ENCODE data around the gene NDUFAF8. TPM values are rescaled to one million over a fixed set of nuclear protein-coding genes. Genes with fewer than 3 reads are reported as not detected.

NDUFAF8 gene
- total RNA-seq, 1 donor from 2014 or later, result 58.1 TPM

DNA sequence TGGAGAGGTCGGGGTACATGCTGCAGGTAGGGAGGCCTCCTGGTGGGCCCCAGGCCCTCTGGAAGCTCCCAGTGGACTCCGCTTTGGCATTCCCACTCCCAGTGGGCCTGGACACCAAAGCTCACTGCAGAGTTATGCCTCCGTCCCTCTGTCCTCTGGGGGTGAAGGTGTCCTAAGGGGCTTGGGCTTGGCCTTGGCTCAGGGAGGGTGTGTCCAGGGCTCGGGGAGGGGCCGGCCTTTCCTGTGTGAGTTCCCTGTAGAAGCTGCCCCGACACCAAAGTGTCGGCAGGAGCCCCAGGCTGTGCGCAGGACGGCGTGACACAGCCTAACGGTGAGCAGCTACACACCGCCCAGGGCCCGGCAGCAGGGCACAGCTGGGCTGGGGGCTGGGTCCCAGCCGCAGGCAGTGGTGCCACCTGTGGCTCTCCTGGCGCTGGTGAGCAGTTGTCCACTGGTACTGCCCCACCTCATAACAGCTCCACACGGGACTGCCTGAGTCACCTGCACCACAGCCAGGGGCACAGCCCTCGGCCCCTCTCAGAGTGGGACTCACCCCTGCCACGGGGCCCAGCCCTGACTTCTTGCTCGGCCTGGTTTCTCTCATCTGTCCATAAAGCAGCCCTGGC lies 6.4 kb upstream of the NDUFAF8 start:
- DNase-seq (ENCODE audit: low spot score), result no peak
- Mint-ChIP-seq H3K36me3 (ENCODE audit: low read depth) (peaks cover 26% of the 10 kb centered on the region), H3K4me3 (ENCODE audit: low read depth) (no peak overlapping the region), H3K27ac (no peak overlapping the region), H3K4me1 (ENCODE audit: low read depth) (peaks cover 10% of the 10 kb centered on the region), H3K9me3 (no peaks in the 10 kb centered on the region), H3K27me3 (ENCODE audit: low read depth) (no peaks in the 10 kb centered on the region)
- intact Hi-C loops (cut with micrococcal nuclease), result no loop called here

DNA sequence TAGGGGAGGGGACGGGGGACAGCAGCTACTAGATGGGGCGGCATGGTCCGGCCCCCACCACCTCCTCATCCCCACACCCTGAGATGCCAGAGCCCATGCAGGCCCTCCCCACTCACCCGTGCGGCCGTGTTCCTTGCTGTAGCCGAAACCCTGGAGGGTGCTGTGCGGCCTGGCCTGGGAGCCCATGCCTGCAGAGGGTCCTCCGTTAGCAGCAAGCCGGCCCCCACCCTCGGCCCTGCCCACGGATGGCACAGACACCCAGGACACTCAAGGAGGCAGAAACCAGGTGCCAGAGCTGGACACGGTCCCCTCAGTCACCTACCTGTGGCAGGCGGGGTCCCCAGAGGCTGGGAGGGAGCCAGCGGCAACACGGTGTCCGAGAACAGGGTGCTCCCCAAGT lies 5.8 kb upstream of the NDUFAF8 start:
- H3K27me3 Mint-ChIP-seq (ENCODE audit: low read depth), result no peaks in the 10 kb centered on the region

DNA sequence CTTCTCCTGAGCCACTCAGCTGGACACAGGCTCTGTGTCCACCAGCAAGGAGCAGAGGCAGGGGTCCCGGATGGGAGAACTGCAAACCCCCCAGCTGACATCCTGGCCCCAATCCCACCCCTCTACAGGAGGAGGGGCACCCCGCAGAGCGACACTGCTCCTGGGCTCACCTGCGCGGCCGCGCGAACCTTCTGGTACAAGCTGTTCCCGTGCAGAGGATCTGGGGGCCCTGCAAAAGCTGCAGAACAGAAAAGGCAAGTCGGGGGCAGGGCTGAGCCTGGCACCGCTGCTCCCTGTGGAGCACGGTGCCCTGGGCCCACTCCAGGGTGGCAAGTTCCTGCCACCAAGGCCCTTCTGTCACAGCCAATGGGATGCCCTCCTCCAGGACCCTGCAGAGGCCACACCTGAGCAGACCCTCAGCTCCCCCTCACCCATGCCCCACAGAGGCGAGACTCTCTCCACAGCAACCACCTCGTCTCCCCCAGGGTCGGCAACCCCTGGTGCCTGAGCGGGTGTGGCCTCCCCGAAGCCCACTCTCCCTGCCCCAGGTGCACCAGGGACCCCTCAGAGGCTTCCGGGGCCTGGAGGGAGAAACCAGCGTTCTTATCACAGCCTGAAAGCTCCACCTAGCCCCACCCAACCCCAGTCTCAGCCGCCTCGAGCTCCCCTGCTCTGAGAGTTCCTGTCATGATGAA lies 5.2 kb upstream of the NDUFAF8 start:
- H3K4me1 Mint-ChIP-seq (ENCODE audit: low read depth), result peaks cover 8% of the 10 kb centered on the region
- H3K27ac Mint-ChIP-seq, result no peak overlapping the region
- no peaks in the 10 kb centered on the region for H3K9me3 Mint-ChIP-seq
- H3K4me3 Mint-ChIP-seq (ENCODE audit: low read depth), result no peak overlapping the region
- H3K27me3 Mint-ChIP-seq (ENCODE audit: low read depth), result no peaks in the 10 kb centered on the region
- peaks cover 19% of the 10 kb centered on the region for H3K36me3 Mint-ChIP-seq (ENCODE audit: low read depth)
- no peak for DNase-seq (ENCODE audit: low spot score)
- intact Hi-C loops (cut with micrococcal nuclease), result no loop called here

More for the DNA sequence above, 5.8 kb upstream of the NDUFAF8 start:
- peaks cover 8% of the 10 kb centered on the region for H3K4me1 Mint-ChIP-seq (ENCODE audit: low read depth)
- DNase-seq (ENCODE audit: low spot score), result no peak
- peaks cover 20% of the 10 kb centered on the region for H3K36me3 Mint-ChIP-seq (ENCODE audit: low read depth)
- intact Hi-C loops (cut with micrococcal nuclease), result no loop called here
- no peak overlapping the region for H3K27ac Mint-ChIP-seq
- H3K4me3 Mint-ChIP-seq (ENCODE audit: low read depth), result no peak overlapping the region
- H3K9me3 Mint-ChIP-seq, result no peaks in the 10 kb centered on the region

DNA sequence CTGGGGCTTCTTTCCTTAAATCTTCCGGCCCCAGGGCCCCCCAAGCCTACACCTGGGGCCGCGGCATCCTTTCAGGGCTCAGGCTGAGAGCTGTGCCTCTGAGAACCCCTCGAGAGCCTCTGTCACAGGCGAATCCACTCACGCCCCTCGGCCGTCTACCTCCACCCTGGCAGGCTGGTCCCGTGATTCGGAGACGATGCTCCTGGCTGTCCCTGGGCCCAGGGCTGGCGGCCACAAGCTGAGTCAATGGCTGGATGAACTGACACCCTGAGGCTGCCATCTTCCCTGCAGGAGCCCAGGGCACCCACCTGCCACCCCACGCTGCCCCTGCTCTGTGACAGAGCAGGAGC lies 4.6 kb upstream of the NDUFAF8 start:
- intact Hi-C loops (cut with micrococcal nuclease), result no loop called here
- DNase-seq (ENCODE audit: low spot score), result no peak
- Mint-ChIP-seq H3K36me3 (ENCODE audit: low read depth) (peaks cover 19% of the 10 kb centered on the region), H3K27me3 (ENCODE audit: low read depth) (no peaks in the 10 kb centered on the region), H3K4me1 (ENCODE audit: low read depth) (peaks cover 8% of the 10 kb centered on the region), H3K27ac (no peak overlapping the region), H3K4me3 (ENCODE audit: low read depth) (no peak overlapping the region), H3K9me3 (no peaks in the 10 kb centered on the region)

DNA sequence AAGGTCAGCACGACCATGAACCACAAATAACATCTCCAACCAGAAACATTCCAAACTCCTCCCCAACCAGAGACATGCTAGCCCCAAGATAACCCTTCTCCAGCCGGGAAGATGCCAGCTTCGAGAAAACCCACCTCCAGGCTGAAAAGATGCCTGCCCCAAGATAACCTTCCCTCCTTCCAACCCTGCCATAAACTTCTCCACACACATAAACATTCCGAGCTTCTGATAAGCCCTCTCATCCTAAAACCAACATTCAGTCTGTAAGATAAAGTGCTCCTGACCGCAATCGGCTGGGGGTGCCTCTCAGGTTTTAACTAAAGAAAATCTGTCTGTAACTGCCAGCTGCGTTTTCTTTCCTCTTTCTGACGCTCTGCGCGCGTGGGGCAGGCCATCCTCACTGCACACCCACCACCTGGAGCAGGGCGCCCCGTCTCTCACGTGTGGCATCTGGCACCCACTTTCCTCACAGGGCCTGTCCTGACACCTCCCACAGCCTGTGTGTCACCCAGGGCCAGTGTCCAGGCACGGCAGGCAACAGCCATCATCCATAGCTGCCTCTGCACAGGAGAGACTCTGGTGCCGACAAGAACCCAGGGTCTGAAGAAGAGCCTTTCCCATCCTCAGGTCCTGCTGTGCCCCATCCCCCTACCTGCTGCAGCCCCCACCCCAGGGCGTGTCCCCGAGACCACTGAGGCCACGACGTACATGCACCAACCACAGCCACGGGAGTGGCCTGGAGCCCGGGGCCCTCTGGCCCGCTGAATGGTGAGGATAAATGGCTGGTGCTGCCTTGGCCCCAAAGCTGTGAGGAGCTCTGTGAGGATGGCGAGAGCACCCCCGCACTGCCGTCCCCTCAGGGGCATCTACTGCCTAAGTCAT lies 3.9 kb upstream of the NDUFAF8 start:
- Mint-ChIP-seq H3K27me3 (ENCODE audit: low read depth) (no peaks in the 10 kb centered on the region), H3K27ac (no peak overlapping the region), H3K36me3 (ENCODE audit: low read depth) (peaks cover 18% of the 10 kb centered on the region), H3K9me3 (no peaks in the 10 kb centered on the region), H3K4me1 (ENCODE audit: low read depth) (peaks cover 8% of the 10 kb centered on the region), H3K4me3 (ENCODE audit: low read depth) (no peak overlapping the region)
- DNase-seq (ENCODE audit: low spot score), result no peak
- intact Hi-C loops (cut with micrococcal nuclease), result loop anchor here (5.0 kb wide), 1 partner anchor 252 kb away; no protein-coding TSS in a partner anchor

DNA sequence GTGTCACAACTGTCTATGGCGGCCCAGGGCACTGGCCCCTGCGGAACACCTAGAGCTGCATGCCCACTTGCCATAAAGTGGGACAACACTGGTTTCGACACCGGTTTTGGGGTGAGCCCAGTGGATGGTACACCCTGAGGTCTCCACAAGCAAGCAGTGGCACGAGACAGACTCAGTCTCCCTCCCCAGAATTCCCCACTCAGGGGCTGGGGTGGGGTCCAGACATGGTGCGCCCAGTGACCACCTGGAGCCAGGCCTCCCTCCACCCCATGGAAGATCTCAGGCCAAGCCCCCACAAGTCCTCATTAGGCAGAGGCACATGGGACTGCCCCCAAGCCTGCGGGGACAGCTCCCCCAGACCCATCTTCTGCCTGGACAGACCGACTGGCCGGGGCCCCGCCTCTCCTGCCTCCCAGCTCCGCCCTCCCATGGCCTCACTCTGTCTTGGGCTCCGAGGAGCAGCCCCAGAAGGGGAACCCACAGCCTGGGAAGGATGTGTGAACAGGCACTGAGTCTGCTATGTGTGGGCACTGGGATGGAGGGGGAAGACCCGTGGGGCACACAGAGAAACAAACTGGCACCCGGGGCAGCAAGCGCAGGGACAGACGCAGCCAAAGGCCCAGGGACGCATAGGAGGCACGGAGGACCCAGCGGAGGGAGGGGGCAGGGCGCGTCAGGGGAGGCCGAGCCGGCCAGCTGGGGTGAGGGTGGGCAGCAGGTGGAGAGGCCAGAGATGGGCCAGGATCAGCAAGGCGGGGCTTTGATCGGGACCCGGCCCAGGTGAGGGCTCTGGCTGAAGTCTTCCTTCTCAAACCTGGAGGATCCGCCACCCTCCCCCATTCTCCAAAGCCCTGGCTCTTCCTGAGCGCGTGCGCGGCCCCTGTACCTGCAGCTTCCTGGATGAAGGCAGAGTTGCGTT lies 3.0 kb upstream of the NDUFAF8 start:
- no peak overlapping the region for H3K27ac Mint-ChIP-seq
- H3K27me3 Mint-ChIP-seq (ENCODE audit: low read depth), result no peaks in the 10 kb centered on the region
- peak overlapping the region; percentile 2 for H3K4me3 Mint-ChIP-seq (ENCODE audit: low read depth)
- intact Hi-C loops (cut with micrococcal nuclease), result loop anchor here (5.0 kb wide), 1 partner anchor 251 kb away; no protein-coding TSS in a partner anchor
- DNase-seq (ENCODE audit: low spot score), result no peak
- peaks cover 13% of the 10 kb centered on the region for H3K4me1 Mint-ChIP-seq (ENCODE audit: low read depth)
- no peaks in the 10 kb centered on the region for H3K9me3 Mint-ChIP-seq
- H3K36me3 Mint-ChIP-seq (ENCODE audit: low read depth), result peaks cover 20% of the 10 kb centered on the region

DNA sequence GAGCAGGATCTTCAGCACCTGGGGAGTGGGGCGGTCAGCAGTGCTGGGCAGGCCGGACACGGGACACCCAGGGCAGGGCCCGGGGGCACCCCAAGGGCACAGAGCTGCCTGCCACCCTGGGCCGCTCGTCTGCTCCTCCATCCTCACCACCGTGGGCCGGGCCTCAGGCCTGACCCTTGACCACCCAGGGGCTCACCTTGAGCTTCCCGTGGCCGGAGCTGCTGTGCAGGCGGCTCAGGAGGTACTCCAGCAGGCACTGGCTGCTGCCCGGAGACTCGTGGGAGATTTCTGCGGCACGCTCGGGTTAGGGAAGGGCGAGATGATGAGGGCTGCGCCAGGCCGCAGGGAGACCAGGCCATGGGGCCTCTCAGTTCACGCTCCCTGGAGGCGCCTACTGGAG lies 2.3 kb upstream of the NDUFAF8 start:
- no peak overlapping the region for H3K27ac Mint-ChIP-seq
- peaks cover 26% of the 10 kb centered on the region for H3K36me3 Mint-ChIP-seq (ENCODE audit: low read depth)
- H3K4me3 Mint-ChIP-seq (ENCODE audit: low read depth), result peak overlapping the region; percentile 85
- no peak for DNase-seq (ENCODE audit: low spot score)
- no peaks in the 10 kb centered on the region for H3K9me3 Mint-ChIP-seq
- H3K27me3 Mint-ChIP-seq (ENCODE audit: low read depth), result no peaks in the 10 kb centered on the region
- intact Hi-C loops (cut with micrococcal nuclease), result loop anchor here (5.0 kb wide), 1 partner anchor 251 kb away; no protein-coding TSS in a partner anchor
- peaks cover 17% of the 10 kb centered on the region for H3K4me1 Mint-ChIP-seq (ENCODE audit: low read depth)

DNA sequence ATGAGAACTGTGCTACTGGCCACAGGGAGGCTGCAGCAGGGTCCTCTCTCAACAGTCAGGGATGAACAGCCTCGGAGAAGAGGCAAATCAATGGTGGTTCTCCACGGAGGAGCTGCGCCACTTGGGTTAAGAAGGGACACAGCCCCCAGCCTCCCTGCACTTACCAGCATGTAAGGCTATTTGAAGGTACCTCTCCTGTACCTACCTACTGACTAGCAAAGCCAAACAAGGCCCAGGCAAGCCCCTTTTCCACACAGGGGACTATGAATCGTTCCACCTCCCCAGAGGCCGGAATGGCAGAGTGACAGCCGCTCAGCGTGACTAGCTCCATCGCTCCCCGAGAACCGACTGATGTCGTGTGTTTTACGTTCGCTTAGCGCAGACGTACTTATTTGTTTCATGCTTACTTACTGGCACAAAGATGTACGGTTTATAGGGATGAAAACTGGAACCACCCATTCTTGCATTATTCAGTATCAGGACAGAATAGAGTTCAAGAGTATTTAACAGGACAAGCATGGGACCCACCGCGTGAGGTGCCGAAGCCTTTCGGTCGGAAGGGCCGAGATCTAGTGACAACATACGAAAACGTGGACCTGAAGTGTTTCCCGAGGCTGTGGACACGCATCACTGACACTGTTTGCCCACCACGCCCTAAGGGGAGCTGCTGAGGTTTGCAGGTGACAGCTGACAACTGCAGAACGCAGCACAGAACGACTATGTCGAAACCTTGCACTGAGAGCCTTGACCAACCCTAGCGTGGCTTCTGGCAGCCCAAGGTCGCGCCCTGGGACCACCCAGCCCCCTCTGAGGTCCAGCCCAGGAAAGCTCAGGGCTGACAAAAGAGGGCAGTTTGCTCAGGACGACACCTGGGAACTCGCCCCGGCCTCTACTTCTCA lies 1.3 kb upstream of the NDUFAF8 start:
- no peaks in the 10 kb centered on the region for H3K27me3 Mint-ChIP-seq (ENCODE audit: low read depth)
- no peak overlapping the region for H3K27ac Mint-ChIP-seq
- intact Hi-C loops (cut with micrococcal nuclease), result loop anchor here (5.0 kb wide), 1 partner anchor 249 kb away; no protein-coding TSS in a partner anchor
- peak overlapping the region; percentile 85 for H3K4me3 Mint-ChIP-seq (ENCODE audit: low read depth)
- peaks cover 32% of the 10 kb centered on the region for H3K36me3 Mint-ChIP-seq (ENCODE audit: low read depth)
- no peak for DNase-seq (ENCODE audit: low spot score)
- H3K4me1 Mint-ChIP-seq (ENCODE audit: low read depth), result peaks cover 20% of the 10 kb centered on the region
- no peaks in the 10 kb centered on the region for H3K9me3 Mint-ChIP-seq

DNA sequence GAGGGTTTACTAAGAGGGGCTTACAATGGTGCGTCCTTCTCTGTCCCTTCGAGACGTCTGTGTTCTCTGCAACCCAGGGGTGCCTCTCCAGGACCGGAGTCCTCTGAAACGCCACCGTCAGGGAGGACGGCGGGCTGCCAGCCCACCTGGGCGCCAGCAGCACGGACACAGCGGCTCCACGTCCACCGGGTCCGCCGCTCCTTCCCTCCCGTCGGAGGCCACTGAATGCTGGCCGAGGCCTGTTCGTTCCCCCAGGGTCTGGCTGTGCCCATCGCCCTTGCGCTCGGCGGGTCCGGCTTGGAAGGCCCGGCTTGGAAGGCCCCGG lies 666 bp upstream of the NDUFAF8 start:
- Mint-ChIP-seq H3K9me3 (no peaks in the 10 kb centered on the region), H3K27me3 (ENCODE audit: low read depth) (no peaks in the 10 kb centered on the region), H3K36me3 (ENCODE audit: low read depth) (peaks cover 32% of the 10 kb centered on the region), H3K4me1 (ENCODE audit: low read depth) (peaks cover 20% of the 10 kb centered on the region), H3K27ac (no peak overlapping the region), H3K4me3 (ENCODE audit: low read depth) (peak overlapping the region; percentile 85)
- intact Hi-C loops (cut with micrococcal nuclease), result loop anchor here (5.0 kb wide), 1 partner anchor 249 kb away; no protein-coding TSS in a partner anchor
- DNase-seq (ENCODE audit: low spot score), result no peak

DNA sequence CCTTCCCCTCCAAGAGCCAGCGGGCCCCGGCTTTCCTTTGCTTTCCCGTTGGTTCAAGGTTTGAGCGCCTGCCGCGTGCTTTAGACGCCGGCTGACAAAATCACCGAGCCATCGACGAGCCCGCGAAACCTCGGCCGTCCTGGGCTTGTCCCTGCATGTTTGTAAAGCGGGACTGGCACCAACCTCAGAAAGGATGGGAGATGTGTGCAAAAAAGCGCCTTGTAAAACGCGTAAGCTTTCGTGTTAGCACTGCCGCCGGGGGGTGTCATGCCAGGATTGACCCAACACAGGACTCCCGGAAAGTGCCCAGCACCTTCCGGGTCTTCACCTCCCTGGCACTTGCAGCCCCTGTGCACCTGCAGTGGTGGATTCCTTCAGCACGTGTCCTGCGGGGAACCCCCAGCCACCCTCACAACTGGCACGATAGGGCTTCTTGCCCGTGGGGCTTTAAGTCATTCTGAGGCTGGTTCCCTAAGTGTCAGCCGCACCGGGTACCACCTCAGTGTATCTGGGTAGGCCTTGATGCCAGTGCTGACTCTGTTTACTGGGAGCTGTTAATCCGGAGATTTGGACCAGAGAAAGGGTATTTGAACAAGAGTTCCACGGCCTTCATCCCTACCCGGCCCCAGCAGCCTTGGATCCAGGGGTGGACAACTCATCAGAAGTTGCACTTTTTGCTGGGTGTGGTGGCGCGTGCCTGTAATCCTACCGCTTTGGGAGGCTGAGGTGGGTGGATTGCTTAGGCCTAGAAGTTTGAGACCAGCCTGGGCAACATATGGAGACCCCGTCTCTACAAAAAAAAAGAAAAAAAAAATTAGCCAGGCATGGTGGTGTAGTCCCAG lies 817 bp downstream of the NDUFAF8 start:
- Mint-ChIP-seq H3K36me3 (ENCODE audit: low read depth) (peaks cover 33% of the 10 kb centered on the region), H3K9me3 (no peaks in the 10 kb centered on the region), H3K4me1 (ENCODE audit: low read depth) (peaks cover 20% of the 10 kb centered on the region), H3K4me3 (ENCODE audit: low read depth) (peak overlapping the region; percentile 96), H3K27ac (peak overlapping the region; percentile 95), H3K27me3 (ENCODE audit: low read depth) (no peaks in the 10 kb centered on the region)
- intact Hi-C loops (cut with micrococcal nuclease), result loop anchor here (1.0 to 5.0 kb wide), 4 partner anchors 17 to 247 kb away; no protein-coding TSS in a partner anchor
- DNase-seq (ENCODE audit: low spot score), result peak; percentile 23

DNA sequence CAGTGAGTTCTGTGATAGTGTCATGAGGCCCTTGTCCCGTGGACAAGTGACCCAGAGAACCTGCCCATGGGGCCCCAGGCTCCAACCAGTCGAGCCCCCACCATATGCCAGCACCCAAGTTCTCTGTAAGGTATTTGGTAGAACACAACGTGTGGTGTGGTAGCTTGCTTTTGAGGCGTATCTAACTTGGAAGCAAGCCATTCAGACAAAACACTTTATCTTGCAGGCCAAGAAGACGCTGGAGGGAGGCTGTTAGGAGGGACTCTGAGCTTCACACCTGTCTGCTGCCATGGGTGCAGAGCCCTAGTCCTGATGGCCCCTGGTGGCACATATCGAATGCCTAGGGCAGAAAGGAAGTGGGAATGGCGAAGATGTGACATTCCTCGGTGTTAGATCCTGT lies 1.6 kb downstream of the NDUFAF8 start:
- no peaks in the 10 kb centered on the region for H3K27me3 Mint-ChIP-seq (ENCODE audit: low read depth)
- intact Hi-C loops (cut with micrococcal nuclease), result loop anchor here (5.0 kb wide), 2 partner anchors 98 to 138 kb away; no protein-coding TSS in a partner anchor
- DNase-seq (ENCODE audit: low spot score), result no peak
- no peaks in the 10 kb centered on the region for H3K9me3 Mint-ChIP-seq
- peaks cover 34% of the 10 kb centered on the region for H3K36me3 Mint-ChIP-seq (ENCODE audit: low read depth)
- peak overlapping the region; percentile 96 for H3K4me3 Mint-ChIP-seq (ENCODE audit: low read depth)
- no peak overlapping the region for H3K27ac Mint-ChIP-seq
- H3K4me1 Mint-ChIP-seq (ENCODE audit: low read depth), result peaks cover 20% of the 10 kb centered on the region

Data from activated T-helper 2 cell treated with anti-CD3 and anti-CD28 coated beads, Interferon-gamma antibody, Interleukin-2, Interleukin-4, amounts not matched to agents 10 μg/mL and 5 μg/mL and 100 μg/mL, durations not matched to agents 14 hours and 24 hours and 36 hours (primary cell).